K562 (cell line): ENCODE measurements around the gene GRIA4. TPM values are rescaled to one million over a fixed set of nuclear protein-coding genes. Genes with fewer than 3 reads are reported as not detected.

Source experiments
- ATAC-seq: fragments of 200-7000 bp; cut with Tn5 transposase; 3 replicates; pipeline ENCODE4 v1.9.1; 2020; ENCODE audit warnings: moderate library complexity
- BruUV-seq: library from RNA; stranded (reverse); fragments of 400-500 nt; replicated peaks from 2 replicates; lab custom pipeline; 2021; lab: Mats Ljungman, UMichigan
- CTCF ChIA-PET: fragments of 300-600 bp; formaldehyde crosslinking; extraction: SDS; loops from one replicate; lab custom pipeline; 2021; ENCODE audit warnings: low intra/inter-chr PET ratio; lab: Yijun Ruan, JAX
- POLR2A ChIA-PET: fragments of 300-600, 350-650 bp; sonication (Branson Sonifier 250); formaldehyde crosslinking; extraction: SDS; loops from one replicate; lab custom pipeline; 2021; ENCODE audit warnings: antibody characterized with exemption, inconsistent platforms; lab: Yijun Ruan, JAX
- DNase-seq, 4 experiments: peaks; one replicate each; pipeline versions ENCODE4 v3.0.0 to v3.0.0-alpha.2; 2011 to 2018; ENCODE audit warnings: low spot score in 3 of 4, mixed read lengths in 3 of 4; ENCODE audit errors: extremely low read depth in 1 of 4
- FAIRE-seq: peaks from 2 replicates; lab custom pipeline; 2011; peaks lifted over from hg19 to GRCh38; lab: Jason Lieb, UNC
- H2AFZ ChIP-seq: 2 replicates; pipeline ENCODE4 v1.6.0; 2011; ENCODE audit warnings: low read depth, low read length, control low read depth, inconsistent platforms
- H3K27ac ChIP-seq: fragments of 200-600 bp; 3 replicates; pipeline ENCODE4 v1.8.0; 2011; ENCODE audit warnings: low read depth, mild to moderate bottlenecking, control low read depth, inconsistent platforms, low read length, moderate library complexity, mixed read lengths; ENCODE audit errors: extremely low read depth
- H3K27me3 ChIP-seq, 2 experiments: fragments of 300-600 bp in 1 of 2; 2 replicates in 1 of 2; 3 replicates in 1 of 2; pipeline versions ENCODE4 v1.6.0 to v1.8.0; 2011; ENCODE audit warnings: inconsistent platforms in 2 of 2, low read length in 2 of 2, mild to moderate bottlenecking in 1 of 2, mixed read lengths in 1 of 2, moderate library complexity in 1 of 2; ENCODE audit not compliant: control insufficient read depth in 2 of 2, insufficient read depth in 2 of 2
- H3K36me3 ChIP-seq: fragments of 300-600 bp; 3 replicates; pipeline ENCODE4 v1.8.0; 2011; ENCODE audit warnings: mild to moderate bottlenecking, low read length, inconsistent platforms; ENCODE audit not compliant: control insufficient read depth, insufficient read depth
- H3K4me1 ChIP-seq, 2 experiments: fragments of 200-600 bp in 1 of 2; replicated peaks in 1 of 2; 2 replicates in 1 of 2; 3 replicates in 1 of 2; pipeline versions ENCODE4 v1.5.1 to v1.8.0; 2011; ENCODE audit warnings: inconsistent platforms in 2 of 2, low read length in 2 of 2, mild to moderate bottlenecking in 1 of 2, mixed read lengths in 1 of 2, moderate library complexity in 1 of 2; ENCODE audit not compliant: control insufficient read depth in 2 of 2, insufficient read depth in 2 of 2
- H3K4me2 ChIP-seq: 2 replicates; pipeline ENCODE4 v1.6.1; 2011; ENCODE audit warnings: low read length, control low read depth, inconsistent platforms, mixed read lengths; ENCODE audit not compliant: insufficient read depth
- H3K4me3 ChIP-seq: fragments of 200-600 bp; sonication (generic), shearing (Covaris generic); 2 replicates; pipeline ENCODE4 v1.5.1; 2016; ENCODE audit warnings: control low read depth, inconsistent platforms
- H3K79me2 ChIP-seq: fragments of 200-600 bp; 3 replicates; pipeline ENCODE4 v1.8.0; 2011; ENCODE audit warnings: low read length, inconsistent platforms; ENCODE audit not compliant: control insufficient read depth, insufficient read depth
- H3K9ac ChIP-seq, 2 experiments: 2 replicates each; pipeline versions ENCODE4 v1.6.0 to v1.6.1; 2011; ENCODE audit warnings: low read depth in 2 of 2, low read length in 2 of 2, control low read depth in 1 of 2, inconsistent platforms in 1 of 2, mild to moderate bottlenecking in 1 of 2, mixed read lengths in 1 of 2; ENCODE audit not compliant: insufficient read depth in 1 of 2
- H3K9me1 ChIP-seq: one replicate; pipeline ENCODE4 v1.6.0; 2011; ENCODE audit warnings: inconsistent platforms, mild to moderate bottlenecking, low read length, moderate library complexity; ENCODE audit not compliant: control insufficient read depth, insufficient read depth
- H3K9me3 ChIP-seq: replicated peaks from 2 replicates; pipeline ENCODE4 v1.5.1; 2011; ENCODE audit warnings: low read depth, low read length, inconsistent platforms; ENCODE audit not compliant: control insufficient read depth, insufficient read depth
- H4K20me1 ChIP-seq: replicated peaks from 2 replicates; pipeline ENCODE4 v1.6.1; 2011; ENCODE audit warnings: low read length, inconsistent platforms, mixed read lengths; ENCODE audit not compliant: control insufficient read depth, insufficient read depth
- ELF2 ChIP-seq: fragments of 250-450 bp; sonication (Bioruptor Pico); IDR thresholded peaks from 2 replicates; pipeline ENCODE4 v1.5.0; 2021; ENCODE audit warnings: mild to moderate bottlenecking
- KDM1A ChIP-seq, 2 experiments: fragments of 450-650 bp; IDR thresholded peaks; 2 replicates each; pipeline ENCODE4 v1.6.1; 2016; ENCODE audit warnings: mild to moderate bottlenecking in 2 of 2
- MECOM ChIP-seq: fragments of 250-450 bp; sonication (Bioruptor Pico); IDR thresholded peaks from 2 replicates; pipeline ENCODE4 v1.8.0; 2022; ENCODE audit warnings: inconsistent platforms
- POU5F1 ChIP-seq: fragments of 150-350 bp; IDR thresholded peaks from 2 replicates; pipeline ENCODE4 v1.6.1; 2014; ENCODE audit warnings: borderline replicate concordance, low read length, low read depth, mild to moderate bottlenecking; ENCODE audit not compliant: partially characterized antibody
- RCOR1 ChIP-seq, 2 experiments: IDR thresholded peaks; 2 replicates each; pipeline ENCODE4 v1.6.1; 2012; ENCODE audit warnings: low read depth in 2 of 2, low read length in 2 of 2, borderline replicate concordance in 1 of 2, improper control_type of control experiment in 1 of 2
- YY1 ChIP-seq, 3 experiments: IDR thresholded peaks; 2 replicates each; pipeline ENCODE4 v1.6.1; 2011; ENCODE audit warnings: low read length in 2 of 3, mild to moderate bottlenecking in 2 of 3, moderate library complexity in 2 of 3, borderline replicate concordance in 1 of 3, control low read depth in 1 of 3, low read depth in 1 of 3; ENCODE audit not compliant: insufficient read depth in 3 of 3, insufficient replicate concordance in 2 of 3, control insufficient read depth in 1 of 3, insufficient read length in 1 of 3; ENCODE audit errors: extremely low read depth in 1 of 3
- WGBS: fragments of 100-300 bp; shearing (Covaris generic); methylation state at CpG from one replicate; pipeline ENCODE4 v1.1.6; 2016; ENCODE audit warnings: low coverage, mixed read lengths; ENCODE audit not compliant: insufficient coverage; ENCODE audit errors: missing lambda C conversion rate; 5-methylcytosine and 5-hydroxymethylcytosine counted together
- in situ Hi-C: fragments of 300-500 bp; cut with MboI; formaldehyde crosslinking; loops from 4 replicates; pipeline ENCODE4 v1.15.0; 2018; ENCODE audit warnings: inconsistent platforms, mixed read lengths
- intact Hi-C: fragments of 100-400 bp; cut with micrococcal nuclease; formaldehyde crosslinking; loops from 2 replicates; pipeline ENCODE4 v1.14.2; 2022
- polyA plus RNA-seq, 8 experiments: library from polyadenylated mRNA; depleted of rRNA in 4 of 8; stranded (reverse) in 5 of 8; unstranded in 3 of 8; fragments of >200 nt; fragmentation: Nextera tagmentation in 2 of 8; fragmentation: Illumina TruSeq in 1 of 8; extraction: Ambion mirVana in 2 of 8; extraction: Trizol in 1 of 8; gene quantifications; 2 replicates each; pipeline versions ENCODE4 v1.2.1 to v1.2.3, GENCODE V29; 2011 to 2014; ENCODE audit warnings: inconsistent platforms in 1 of 8, missing spikeins in 1 of 8
- total RNA-seq, 7 experiments: library from RNA; depleted of rRNA in 6 of 7; stranded (reverse); fragments of >200 nt in 6 of 7; fragmentation: Illumina TruSeq in 2 of 7; extraction: Trizol in 2 of 7; gene quantifications; 2 replicates each; pipeline versions ENCODE4 v1.2.1 to v1.2.3, GENCODE V29; 2011 to 2021; ENCODE audit warnings: low replicate concordance in 1 of 7
- TF ChIP-seq, protein P1 (sequence below), 2 experiments: fragments of 250-450 bp in 1 of 2; fragments of 450-650 bp in 1 of 2; sonication (Bioruptor Pico) in 1 of 2; IDR thresholded peaks; 2 replicates each; pipeline versions ENCODE4 v1.6.1 to v1.8.0; 2016 to 2021; ENCODE audit warnings: mild to moderate bottlenecking in 2 of 2, moderate library complexity in 2 of 2, missing compliant biosample characterization in 1 of 2, missing genetic modification characterization in 1 of 2

GRIA4 gene
- total and polyA plus RNA-seq, 9 of the 15 experiments (the other 6 are each of a cell fraction or from before 2014, with no cell fraction given), result not detected

DNA sequence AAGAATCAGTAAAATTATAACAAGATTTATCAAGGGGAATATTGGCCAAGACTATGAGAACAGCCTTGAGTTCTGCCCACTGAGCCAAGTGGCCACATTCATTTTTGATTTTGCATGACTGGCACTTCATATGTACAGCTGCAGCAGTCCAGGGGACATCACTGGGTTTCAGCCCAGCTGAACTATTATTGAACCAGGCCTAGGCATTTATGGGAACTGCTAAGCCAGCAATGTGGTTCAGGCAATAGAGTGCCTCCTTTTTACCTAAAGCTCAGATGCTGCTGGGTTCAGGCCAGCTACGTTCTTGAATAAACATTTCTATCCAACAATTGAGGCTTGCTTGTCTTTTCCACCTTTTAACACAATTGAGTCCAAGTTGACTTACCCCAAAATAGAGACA, 215.3 kb downstream of the GRIA4 start:
- Histone ChIP-seq H3K9ac (no peak overlapping the region), H3K9me1 (no peaks in the 10 kb centered on the region), H3K4me3 (no peak overlapping the region), H3K9me3 (no peaks in the 10 kb centered on the region), H4K20me1 (no peaks in the 10 kb centered on the region), H3K4me2 (no peak overlapping the region), H3K36me3 (no peaks in the 10 kb centered on the region), H3K79me2 (no peaks in the 10 kb centered on the region), H3K27ac (no peak overlapping the region), H3K27me3 (no peaks in the 10 kb centered on the region), H3K4me1 (no peaks in the 10 kb centered on the region), H2AFZ (no peak overlapping the region)
- WGBS, result 0% methylated on average over 1 of the region's 1 CpG
- DNase-seq (no peak), ATAC-seq (no peak), FAIRE-seq (no peak)
- CTCF ChIA-PET, result no interaction called here
- BruUV-seq, result no TSS peak
- TF ChIP-seq YY1 (IDR thresholded peaks at IDR 0.05; ENCODE audit: borderline replicate concordance in 1 of 3, control insufficient read depth in 1 of 3, extremely low read depth in 1 of 3, insufficient read depth in 3 of 3, insufficient read length in 1 of 3, insufficient replicate concordance in 2 of 3, low read depth in 1 of 3, low read length in 2 of 3) (no peak), MECOM (CRISPR knock-in tag) (no peak), ELF2 (CRISPR knock-in tag) (no peak), POU5F1 (no peak), RCOR1 (IDR thresholded peaks at IDR 0.05; ENCODE audit: borderline replicate concordance in 1 of 2, low read depth in 2 of 2, low read length in 2 of 2) (no peak), KDM1A (IDR thresholded peaks at IDR 0.05) (no peak)
- TF ChIP-seq, protein P1, sequence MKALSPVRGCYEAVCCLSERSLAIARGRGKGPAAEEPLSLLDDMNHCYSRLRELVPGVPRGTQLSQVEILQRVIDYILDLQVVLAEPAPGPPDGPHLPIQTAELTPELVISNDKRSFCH (CRISPR knock-in tag; IDR thresholded peaks at IDR 0.05), result no peak
- TF ChIP-seq, protein P1 (tag; IDR thresholded peaks at IDR 0.05), result no peak
- intact Hi-C loops (no loop called here), in situ Hi-C loops (no loop called here)
- POLR2A ChIA-PET, result no interaction called here
